Gastrocnemius medialis (tissue), 4 donors: Measurements from ENCODE around the gene KLHDC1.

ENCODE experiments used
- CTCF ChIP-seq, 5 experiments: fragments of 450-650 bp in 3 of 5; fragments of 200-600 bp in 2 of 5; sonication (generic) in 2 of 5; IDR thresholded peaks in 4 of 5; conservative IDR thresholded peaks in 1 of 5; 1 replicate in 4 of 5; 2 replicates in 1 of 5; pipeline ENCODE4 v1.5.1; 2016 to 2019; ENCODE audit warnings: antibody characterized with exemption in 5 of 5, mild to moderate bottlenecking in 3 of 5, moderate library complexity in 3 of 5
- POLR2A ChIP-seq, 2 donors: fragments of 450-650 bp; IDR thresholded peaks; one replicate each; pipeline ENCODE4 v1.6.1; 2017; ENCODE audit warnings: antibody characterized with exemption in 2 of 2, mild to moderate bottlenecking in 2 of 2, moderate library complexity in 2 of 2

DNA sequence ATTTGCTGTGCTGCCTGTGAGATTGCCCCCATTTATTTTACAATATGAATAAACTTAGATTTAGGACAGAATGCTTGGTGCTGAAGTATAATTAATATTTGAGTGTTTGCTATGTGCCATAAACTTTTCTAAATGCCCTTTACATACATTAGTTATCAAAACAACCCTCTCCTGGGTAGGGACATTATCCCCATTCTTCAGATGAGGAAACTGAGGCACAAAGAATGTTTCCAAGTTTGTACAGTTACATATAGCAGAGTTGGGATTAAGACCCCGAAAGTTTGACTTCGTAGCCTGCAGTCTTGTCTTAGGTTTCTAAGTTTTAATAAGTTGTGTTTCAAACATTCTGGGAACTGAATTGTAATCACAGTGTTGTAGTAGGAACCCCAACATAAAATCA is 93.4 kb downstream of the KLHDC1 start:
- TF ChIP-seq CTCF (IDR thresholded peaks at IDR 0.05 in 4 of 5, conservative IDR thresholded peaks at IDR 0.05 in 1 of 5) = no peak
- no peak for TF ChIP-seq POLR2A (IDR thresholded peaks at IDR 0.05)
